MM.1S (cell line): Measurements from ENCODE around the gene OTOS.

Experiments used
- CTCF ChIP-seq: fragments of 300-600 bp; sonication (generic); IDR thresholded peaks from 2 replicates; pipeline ENCODE4 v1.5.1; 2016; ENCODE audit warnings: antibody characterized with exemption, low read length, mixed read lengths
- EZH2phosphoT487 ChIP-seq: fragments of 300-600 bp; sonication (generic); IDR thresholded peaks from 2 replicates; pipeline ENCODE4 v1.6.1; 2018; ENCODE audit warnings: antibody characterized with exemption, low read length

GRCh38 chr2:240140920-240141319 lies 462 bp upstream of the OTOS start:
- no peak for TF ChIP-seq CTCF
- TF ChIP-seq EZH2phosphoT487 = no peak
